Neutrophil (primary cell): ENCODE data around the gene MIF4GD.
"Not testable (repeated sequence)": the region's sequence is repeated elsewhere in the genome, so short reads cannot be mapped to it uniquely, and the experiment has no call there.

Source experiments
- H3K27ac ChIP-seq: fragments of 200-600 bp; sonication (generic); 2 replicates; pipeline ENCODE4 v1.5.1; 2016; ENCODE audit warnings: mild to moderate bottlenecking, moderate library complexity
- H3K27me3 ChIP-seq: fragments of 200-600 bp; sonication (generic); 2 replicates; pipeline ENCODE4 v1.6.0; 2016; ENCODE audit warnings: mild to moderate bottlenecking
- H3K36me3 ChIP-seq: fragments of 200-600 bp; sonication (generic); 2 replicates; pipeline ENCODE4 v1.5.1; 2017
- H3K4me1 ChIP-seq, 2 experiments: fragments of 200-600 bp in 1 of 2; sonication (generic) in 1 of 2; 1 replicate in 1 of 2; 2 replicates in 1 of 2; pipeline versions ENCODE4 v1.5.1 to v1.6.1; 2013 to 2016; ENCODE audit warnings: low read depth in 1 of 2, low read length in 1 of 2, mild to moderate bottlenecking in 1 of 2, moderate library complexity in 1 of 2; ENCODE audit not compliant: control insufficient read depth in 1 of 2, insufficient read depth in 1 of 2
- H3K4me3 ChIP-seq, 2 experiments: fragments of 200-600 bp in 1 of 2; sonication (generic) in 1 of 2; 1 replicate in 1 of 2; 2 replicates in 1 of 2; pipeline ENCODE4 v1.5.1; 2013 to 2016; ENCODE audit warnings: low read depth in 1 of 2, low read length in 1 of 2, mild to moderate bottlenecking in 1 of 2, moderate library complexity in 1 of 2
- H3K9me3 ChIP-seq: fragments of 200-600 bp; sonication (generic); 2 replicates; pipeline ENCODE4 v1.5.1; 2016
- CTCF ChIP-seq: fragments of 200-600 bp; sonication (generic); IDR thresholded peaks from 2 replicates; pipeline ENCODE4 v1.5.1; 2016; ENCODE audit warnings: antibody characterized with exemption

The MIF4GD gene

GRCh38 chr17:75260641-75261335 is 10.2 kb downstream of the MIF4GD start:
- no peaks in the 10 kb centered on the region for H3K36me3 ChIP-seq
- H3K27ac ChIP-seq: peak overlapping the region; percentile 96
- peak overlapping the region; percentile 78 to 99 for H3K4me3 ChIP-seq
- H3K4me1 ChIP-seq: peaks cover 46 to 49% of the 10 kb centered on the region in 2 experiments
- H3K9me3 ChIP-seq: no peaks in the 10 kb centered on the region
- no peak for TF ChIP-seq CTCF
- H3K27me3 ChIP-seq: no peaks in the 10 kb centered on the region

GRCh38 chr17:75257228-75257627 is 13.8 kb downstream of the MIF4GD start:
- H3K4me1 ChIP-seq: peaks cover 36 to 39% of the 10 kb centered on the region in 2 experiments
- not testable (repeated sequence) for H3K4me3 ChIP-seq, H3K27ac ChIP-seq

GRCh38 chr17:75255954-75256698 is 14.9 kb downstream of the MIF4GD start:
- H3K9me3 ChIP-seq, H3K4me3 ChIP-seq, H3K27me3 ChIP-seq, H3K36me3 ChIP-seq: not testable (repeated sequence)
- Histone ChIP-seq H3K4me1 (peaks cover 43 to 45% of the 10 kb centered on the region in 2 experiments), H3K27ac (peak overlapping the region; percentile 72)

More at GRCh38 chr17:75257228-75257627, 13.8 kb downstream of the MIF4GD start:
- H3K36me3 ChIP-seq, H3K9me3 ChIP-seq, H3K27me3 ChIP-seq: not testable (repeated sequence)

- no peak for TF ChIP-seq CTCF
- H3K27ac ChIP-seq: peak overlapping the region; percentile 78
- no peak overlapping the region for H3K4me3 ChIP-seq
- peaks cover 27 to 29% of the 10 kb centered on the region in 2 experiments for H3K4me1 ChIP-seq
- no peaks in the 10 kb centered on the region for H3K9me3 ChIP-seq
- peaks cover 7% of the 10 kb centered on the region for H3K36me3 ChIP-seq
- no peaks in the 10 kb centered on the region for H3K27me3 ChIP-seq
These were observed 18.8 kb downstream of the MIF4GD start for GRCh38 chr17:75252039-75252816.

GRCh38 chr17:75250009-75250471 is 21.0 kb downstream of the MIF4GD start:
- Histone ChIP-seq H3K9me3 (no peaks in the 10 kb centered on the region), H3K27me3 (no peaks in the 10 kb centered on the region), H3K4me1 (peaks cover 22 to 23% of the 10 kb centered on the region in 2 experiments), H3K27ac (peak overlapping the region; percentile 16), H3K4me3 (no peak overlapping the region), H3K36me3 (peaks cover 23% of the 10 kb centered on the region)
- TF ChIP-seq CTCF: no peak

GRCh38 chr17:75249564-75249963 is 21.5 kb downstream of the MIF4GD start:
- no peak for TF ChIP-seq CTCF
- H3K27ac ChIP-seq: no peak overlapping the region
- no peak overlapping the region for H3K4me3 ChIP-seq
- H3K9me3 ChIP-seq: no peaks in the 10 kb centered on the region
- H3K4me1 ChIP-seq: peaks cover 27 to 28% of the 10 kb centered on the region in 2 experiments
- no peaks in the 10 kb centered on the region for H3K27me3 ChIP-seq
- H3K36me3 ChIP-seq: peaks cover 23% of the 10 kb centered on the region
